NOMO-1 treated with DMSO at 0.1 percent for 48 hours (cell line): Measurements from ENCODE around the gene VPREB3.

Experiments used
- DNase-seq: peaks from one replicate; lab custom pipeline; 2025; ENCODE audit not compliant: unreplicated experiment; lab: John Stamatoyannopoulos, UW

VPREB3 gene

DNA sequence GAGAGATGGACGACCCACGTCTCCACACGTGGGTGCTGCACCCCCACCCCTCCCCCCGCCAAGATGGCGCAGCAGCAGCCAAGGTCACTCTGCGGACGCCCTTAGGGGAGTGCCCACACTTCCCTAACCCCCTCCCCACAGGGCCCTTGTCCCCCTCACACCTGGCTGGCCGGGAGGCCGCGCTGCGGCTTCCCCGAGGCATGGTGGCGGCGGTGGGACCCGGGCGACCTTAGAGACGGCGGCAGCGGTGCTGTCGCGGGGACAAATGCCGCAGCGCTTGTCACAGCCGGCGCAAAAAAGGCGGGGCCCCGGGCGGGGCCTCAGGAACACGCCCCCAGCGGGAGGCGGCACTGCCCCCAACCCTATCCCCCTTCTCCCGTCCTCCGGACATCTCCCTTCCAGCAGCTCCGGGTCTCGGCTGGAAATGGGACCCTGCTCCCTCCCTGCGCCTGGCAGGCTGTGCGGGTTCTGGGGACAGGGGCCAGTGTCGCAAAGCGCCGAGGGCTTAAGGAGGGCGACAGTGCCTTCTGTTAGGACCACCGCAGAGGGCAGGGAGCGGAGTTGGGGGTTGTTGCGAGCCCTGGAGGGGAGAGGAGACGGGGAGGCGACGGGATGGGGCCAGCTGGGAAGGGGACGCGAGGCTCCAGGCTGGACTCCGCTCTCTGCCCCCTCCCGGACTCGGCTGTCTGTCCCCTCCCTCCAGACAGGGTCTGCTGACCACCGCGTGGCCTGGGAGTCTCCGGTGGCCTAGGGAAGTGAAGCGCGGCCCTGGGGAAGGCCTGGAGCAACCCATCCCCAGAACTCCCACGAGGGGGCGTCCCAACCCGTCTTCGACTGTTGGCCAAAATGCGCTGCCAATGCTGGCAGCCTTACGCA, 13.7 kb upstream of the VPREB3 start, which contains the start of gene CHCHD10:
Gene CHCHD10, minus strand, starts transcription at position 300 of the 876 bp plus-strand sequence. Its CDS starts 98 bp downstream, at position 202.
- peak; percentile 83 for DNase-seq

DNA sequence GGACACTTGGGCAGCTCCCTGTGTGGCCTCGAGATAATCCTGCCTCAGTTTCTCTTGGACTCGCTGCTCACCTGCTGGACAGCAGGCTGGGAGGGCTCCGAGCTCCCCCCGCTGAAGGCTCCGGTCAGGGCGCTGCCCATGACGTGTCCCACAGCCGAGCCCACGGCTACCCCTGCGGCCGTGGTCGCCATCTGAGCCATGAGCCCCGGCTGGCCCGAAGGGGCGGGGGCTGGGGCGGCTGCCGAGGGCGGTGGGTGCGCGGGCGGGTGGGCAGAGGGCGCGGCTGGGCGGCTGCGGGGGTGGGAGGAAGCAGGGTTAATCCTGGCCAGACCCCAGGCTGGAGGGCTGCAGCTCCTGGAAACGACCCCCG, 13.1 kb upstream of the VPREB3 start:
- no peak for DNase-seq

- no peak for DNase-seq
Observed at GRCh38 chr22:23764899-23765881, 11.0 kb upstream of the VPREB3 start.

DNA sequence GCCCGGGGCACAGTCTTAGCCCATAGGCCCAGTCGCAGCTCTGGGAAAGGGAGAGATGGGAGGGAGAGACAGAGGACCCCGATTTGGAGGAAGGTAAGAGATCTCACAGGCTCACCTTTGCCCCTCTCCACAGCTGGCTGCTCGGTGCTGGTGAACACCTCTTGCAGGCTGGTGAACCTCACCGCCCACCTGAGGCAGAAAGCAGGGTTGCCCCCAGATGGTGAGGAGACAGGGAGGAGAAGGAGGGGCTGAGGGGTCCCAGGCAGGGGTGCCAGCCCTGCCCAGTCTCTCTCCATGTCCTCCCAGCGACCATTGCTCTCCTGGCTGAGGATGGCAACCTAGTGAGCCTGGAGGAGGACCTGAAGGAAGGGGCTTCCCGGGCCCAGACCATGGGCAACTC, 9.7 kb upstream of the VPREB3 start:
- DNase-seq, result no peak

- DNase-seq, result no peak
Observed at GRCh38 chr22:23763579-23763945, 9.3 kb upstream of the VPREB3 start.

DNA sequence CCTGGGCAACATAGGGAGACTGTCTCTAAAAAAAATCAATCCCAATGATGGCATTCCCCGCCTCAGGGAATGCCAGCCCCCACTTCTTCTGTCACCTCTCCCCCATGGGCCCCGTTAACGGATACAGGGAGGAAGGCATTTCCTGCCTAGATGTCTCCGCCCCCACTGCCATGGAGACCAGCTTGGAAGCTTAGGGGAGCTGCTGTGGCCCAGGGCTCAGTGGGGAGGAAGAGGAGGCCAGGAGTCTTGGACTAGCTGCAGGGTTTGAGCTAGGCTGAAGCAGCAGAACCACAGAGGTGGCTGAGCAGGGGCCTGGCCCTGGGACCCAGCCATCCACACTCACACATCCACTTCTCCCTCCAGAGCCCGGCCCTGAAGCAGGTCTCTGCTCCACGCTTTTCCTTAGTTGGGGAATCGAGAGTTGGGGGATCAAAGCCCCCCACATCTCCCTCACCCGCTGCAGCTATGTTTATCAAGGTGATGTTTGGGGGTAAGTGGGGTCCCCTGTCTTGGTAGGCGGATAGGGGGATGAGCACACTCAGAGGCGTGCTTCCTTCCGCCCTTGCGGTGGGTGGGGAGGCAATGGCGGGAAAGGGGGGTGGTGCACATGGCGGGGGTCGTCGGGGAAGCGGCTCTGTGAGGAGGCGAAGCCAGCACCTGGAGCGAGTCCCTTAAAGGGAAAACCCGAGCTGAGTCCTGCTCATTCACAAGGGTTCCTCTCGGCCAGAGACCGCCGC, 8.8 kb upstream of the VPREB3 start, which contains the start of gene C22orf15:
Gene C22orf15, plus strand, starts transcription at position 149 of the 737 bp plus-strand sequence. Its CDS starts 317 bp downstream, at position 466.
- DNase-seq, result no peak

DNA sequence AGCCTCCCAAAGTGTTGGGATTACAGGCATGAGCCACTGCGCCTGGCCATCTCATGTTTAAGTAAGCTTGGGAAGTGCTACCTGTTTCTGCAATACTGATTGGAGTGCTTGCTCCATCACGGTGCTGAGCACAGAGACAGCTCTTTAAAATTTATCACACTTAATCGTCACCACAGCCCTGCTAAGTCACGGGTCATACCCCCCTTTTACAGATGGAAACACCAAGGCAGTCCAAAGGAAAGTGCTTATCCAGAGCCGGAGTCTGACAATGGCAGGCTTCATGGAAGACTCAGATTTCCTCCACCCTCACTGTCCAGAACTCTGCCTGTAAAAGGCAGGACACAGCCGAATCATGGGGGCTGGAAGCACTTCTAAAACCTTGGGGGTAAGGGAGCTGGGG, 5.8 kb upstream of the VPREB3 start:
- DNase-seq, result no peak

GRCh38 chr22:23759566-23759965, 5.3 kb upstream of the VPREB3 start:
- no peak for DNase-seq

- DNase-seq, result peak; percentile 23
Observed at GRCh38 chr22:23756891-23757290, 2.7 kb upstream of the VPREB3 start.

DNA sequence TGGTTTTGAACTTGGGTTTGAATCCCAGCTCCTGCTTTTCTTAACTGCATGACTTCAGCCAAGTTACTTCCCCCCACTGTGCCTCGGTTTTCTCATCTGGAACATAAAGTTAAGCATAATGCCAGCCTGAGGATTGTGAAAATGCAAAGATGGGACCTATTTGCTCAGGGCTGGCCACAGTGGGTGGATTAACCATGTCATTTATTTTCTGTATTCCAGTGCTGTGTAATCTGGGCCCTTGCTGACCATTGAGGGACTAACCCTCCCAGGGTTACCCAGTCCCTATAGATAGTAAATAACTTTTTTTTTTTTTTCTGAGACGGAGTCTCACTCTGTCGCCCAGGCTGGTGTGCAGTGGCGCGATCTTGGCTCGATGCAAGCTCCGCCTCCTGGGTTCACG, 1.5 kb upstream of the VPREB3 start:
- no peak for DNase-seq

DNA sequence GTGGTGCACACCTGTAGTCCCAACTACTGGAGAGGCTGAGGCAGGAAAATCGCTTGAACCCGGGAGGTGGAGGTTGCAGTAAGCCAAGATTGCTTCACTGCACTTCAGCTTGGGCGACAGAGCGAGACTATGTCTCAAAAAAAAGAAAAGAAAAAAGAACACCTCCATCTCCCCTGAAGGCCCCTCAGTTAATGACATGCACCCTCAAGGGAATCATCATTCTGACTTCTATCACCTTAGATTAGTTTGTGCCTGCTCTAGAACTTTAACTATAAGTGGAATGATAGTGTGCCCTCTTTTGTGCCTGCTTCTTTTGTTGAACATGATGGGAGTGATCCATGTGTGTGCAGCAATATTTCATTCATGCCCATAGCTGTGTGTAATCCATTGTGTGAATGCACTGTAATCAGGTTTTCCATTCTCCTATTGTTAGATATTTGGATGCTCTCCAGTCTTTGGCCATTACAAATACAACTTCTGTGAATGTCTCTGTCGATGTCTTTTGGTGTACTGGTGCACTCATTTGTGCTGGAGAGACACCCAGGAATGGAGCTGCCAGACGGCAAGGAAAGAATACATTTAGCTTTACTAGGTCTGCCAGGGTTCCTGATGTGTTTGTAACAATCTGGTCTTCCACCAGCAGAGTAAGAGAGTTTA, 883 bp upstream of the VPREB3 start:
- no peak for DNase-seq

- DNase-seq, result no peak
Observed at GRCh38 chr22:23753385-23753784, 840 bp downstream of the VPREB3 start.

- no peak for DNase-seq
Observed at GRCh38 chr22:23752750-23753149, 1.5 kb downstream of the VPREB3 start.

- no peak for DNase-seq
Observed at GRCh38 chr22:23752090-23752691, 2.0 kb downstream of the VPREB3 start.

DNA sequence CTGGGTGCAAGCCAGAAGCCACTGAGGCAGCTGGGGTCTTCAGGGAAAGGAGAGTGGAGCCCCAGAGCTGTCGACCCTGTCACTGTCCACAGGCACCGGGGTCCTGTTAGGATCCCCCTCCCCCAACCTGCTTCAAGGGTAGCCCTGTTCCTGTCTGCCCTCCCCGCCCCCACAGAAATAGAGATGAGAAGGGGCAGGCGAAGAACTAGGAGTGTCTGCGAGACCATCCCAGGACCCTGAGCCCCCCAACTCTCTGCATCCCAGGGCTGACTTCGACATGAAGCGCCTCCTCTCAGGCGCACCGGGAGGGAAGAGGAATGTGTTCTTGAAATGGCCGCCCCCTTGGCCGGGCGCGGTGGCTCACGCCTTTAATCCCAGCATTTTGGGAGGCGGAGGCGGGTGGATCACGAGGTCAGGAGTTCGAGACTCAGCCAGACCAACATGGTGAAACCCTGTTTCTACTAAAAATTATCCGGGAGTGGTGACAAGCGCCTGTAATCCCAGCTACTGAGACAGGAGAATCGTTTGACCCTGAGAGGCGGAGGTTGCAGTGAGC, 2.7 kb downstream of the VPREB3 start:
- peak; percentile 39 for DNase-seq

GRCh38 chr22:23750714-23751440, 3.3 kb downstream of the VPREB3 start, which contains the start of gene ZNF70:
ZNF70 (minus strand) TSS chr22:23751112; CDS start chr22:23745140, 5,972 bp downstream.
- peak; percentile 73 for DNase-seq

DNA sequence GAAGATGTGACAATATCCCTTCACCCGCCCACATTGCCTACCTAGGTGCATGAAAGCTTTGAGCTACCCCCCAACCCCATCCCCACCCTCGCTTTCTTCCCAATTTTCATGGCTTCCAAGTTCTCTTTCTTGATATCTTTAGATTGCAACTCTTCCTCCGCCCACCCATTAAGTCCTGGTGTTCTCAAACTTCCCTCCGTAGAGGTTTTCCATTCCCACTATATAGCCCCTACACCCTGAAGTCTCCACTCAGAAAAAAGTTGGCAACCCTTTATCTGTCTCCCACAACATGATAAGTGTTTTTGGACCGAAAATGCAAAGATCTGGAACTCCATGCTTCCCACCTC, 3.9 kb downstream of the VPREB3 start:
- DNase-seq, result no peak

DNA sequence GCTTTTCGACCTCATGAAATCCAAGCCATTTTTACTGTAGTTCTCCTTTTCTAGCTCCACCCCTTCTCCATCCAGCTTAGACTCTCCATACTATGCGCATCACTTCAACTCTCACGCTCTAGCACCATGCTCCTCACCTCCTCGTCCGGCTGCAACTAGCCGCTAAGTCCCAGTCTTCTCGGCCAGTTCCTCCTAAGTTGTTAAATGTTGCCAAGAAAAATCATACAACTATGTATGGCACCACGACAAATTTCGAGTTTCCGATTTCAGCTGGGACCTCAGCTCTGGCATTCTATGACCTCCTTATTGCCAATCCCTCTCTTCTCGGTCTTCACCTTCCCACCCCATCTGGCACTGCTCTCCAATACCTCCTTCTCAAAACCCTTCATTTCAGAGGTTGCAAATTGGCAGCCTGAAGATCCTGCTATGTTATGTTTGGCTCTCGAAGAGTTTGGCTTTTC, 4.4 kb downstream of the VPREB3 start:
- DNase-seq, result peak; percentile 65

DNA sequence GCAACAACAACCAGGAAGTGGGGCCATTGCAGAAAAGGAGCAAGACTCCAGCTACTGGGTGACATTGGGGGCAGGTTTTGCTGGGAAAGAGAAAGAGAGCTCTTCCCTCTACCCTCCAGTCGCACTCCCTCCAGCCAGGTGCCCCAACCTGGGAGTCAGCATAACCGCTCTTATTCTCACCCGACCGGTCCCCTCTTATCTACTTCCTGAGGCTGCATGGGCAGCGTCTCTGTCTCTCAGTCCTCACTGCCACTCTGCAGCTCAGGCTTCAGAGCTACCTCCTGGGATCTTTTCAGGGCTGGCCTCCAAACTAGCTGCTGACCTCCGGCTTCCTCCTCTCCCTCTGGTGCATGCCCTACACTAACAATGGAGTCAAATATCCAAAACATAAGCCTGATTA, 8.4 kb downstream of the VPREB3 start:
- no peak for DNase-seq
